K562 (cell line): ENCODE results near the gene SAP30BP. TPM values are rescaled to one million over a fixed set of nuclear protein-coding genes. Genes with fewer than 3 reads are reported as not detected.
A peak's percentile ranks its signal among the peaks of the same experiment; 100 is the strongest.

Source experiments
- CREB1 ChIP-seq, 2 experiments: sonication (generic) in 1 of 2; formaldehyde crosslinking in 1 of 2; IDR thresholded peaks; 2 replicates each; pipeline versions ENCODE4 v1.6.1 to v1.8.0; 2012 to 2022; ENCODE audit warnings: inconsistent platforms in 1 of 2, mild to moderate bottlenecking in 1 of 2, missing genetic modification reagents in 1 of 2, moderate library complexity in 1 of 2
- CREB5 ChIP-seq: fragments of 250-450 bp; sonication (Bioruptor Pico); IDR thresholded peaks from 2 replicates; pipeline ENCODE4 v1.5.0; 2020; ENCODE audit warnings: mild to moderate bottlenecking
- FOXK2 ChIP-seq, 2 experiments: fragments of 450-650 bp; IDR thresholded peaks in 1 of 2; conservative IDR thresholded peaks in 1 of 2; 2 replicates each; pipeline ENCODE4 v1.6.1; 2016; ENCODE audit warnings: low read depth in 2 of 2, mild to moderate bottlenecking in 1 of 2
- GATA2 ChIP-seq: sonication (generic); formaldehyde crosslinking; IDR thresholded peaks from 2 replicates; pipeline ENCODE4 v1.4.0; 2020; ENCODE audit warnings: mild to moderate bottlenecking, missing genetic modification reagents
- MCM7 ChIP-seq, 2 experiments: fragments of 450-650 bp; IDR thresholded peaks; 2 replicates each; pipeline ENCODE4 v1.6.1; 2016 to 2018
- NCOA1 ChIP-seq: fragments of 450-650 bp; IDR thresholded peaks from 2 replicates; pipeline ENCODE4 v1.6.1; 2016; ENCODE audit warnings: low read depth
- POU5F1 ChIP-seq: fragments of 150-350 bp; IDR thresholded peaks from 2 replicates; pipeline ENCODE4 v1.6.1; 2014; ENCODE audit warnings: borderline replicate concordance, low read length, low read depth, mild to moderate bottlenecking; ENCODE audit not compliant: partially characterized antibody
- SP2 ChIP-seq: IDR thresholded peaks from 2 replicates; pipeline ENCODE4 v1.6.1; 2011; ENCODE audit warnings: mild to moderate bottlenecking, low read depth, low read length, moderate library complexity; ENCODE audit not compliant: poor library complexity, severe bottlenecking; ENCODE audit errors: extremely low read depth
- SPI1 ChIP-seq: IDR thresholded peaks from 2 replicates; pipeline ENCODE4 v1.6.1; 2011; ENCODE audit warnings: low read depth, low read length, control low read depth, borderline replicate concordance
- SRSF7 ChIP-seq: fragments of 200-400 bp; formaldehyde crosslinking; optimal IDR thresholded peaks from 2 replicates; pipeline ENCODE3; 2017; ENCODE audit warnings: mild to moderate bottlenecking, low read depth, low read length
- ZNF354B ChIP-seq: fragments of 250-450 bp; sonication (Bioruptor Pico); IDR thresholded peaks from 2 replicates; pipeline ENCODE4 v1.4.0; 2020
- ZNF639 ChIP-seq, 2 experiments: fragments of 200-800 bp in 1 of 2; sonication (Bioruptor generic) in 1 of 2; sonication (generic) in 1 of 2; formaldehyde crosslinking in 1 of 2; IDR thresholded peaks in 1 of 2; conservative IDR thresholded peaks in 1 of 2; 2 replicates each; pipeline versions ENCODE4 v1.5.0 to v1.6.1; 2016 to 2020; ENCODE audit warnings: missing compliant biosample characterization in 1 of 2, missing genetic modification characterization in 1 of 2, missing genetic modification reagents in 1 of 2
- ZNF644 ChIP-seq: fragments of 200-800 bp; sonication (Bioruptor generic); IDR thresholded peaks from 2 replicates; pipeline ENCODE4 v1.6.1; 2016; ENCODE audit warnings: low read depth, missing genetic modification characterization, missing compliant biosample characterization
- polyA plus RNA-seq, 8 experiments: library from polyadenylated mRNA; depleted of rRNA in 4 of 8; stranded (reverse) in 5 of 8; unstranded in 3 of 8; fragments of >200 nt; fragmentation: Nextera tagmentation in 2 of 8; fragmentation: Illumina TruSeq in 1 of 8; extraction: Ambion mirVana in 2 of 8; extraction: Trizol in 1 of 8; gene quantifications; 2 replicates each; pipeline versions ENCODE4 v1.2.1 to v1.2.3, GENCODE V29; 2011 to 2014; ENCODE audit warnings: inconsistent platforms in 1 of 8, missing spikeins in 1 of 8
- total RNA-seq, 7 experiments: library from RNA; depleted of rRNA in 6 of 7; stranded (reverse); fragments of >200 nt in 6 of 7; fragmentation: Illumina TruSeq in 2 of 7; extraction: Trizol in 2 of 7; gene quantifications; 2 replicates each; pipeline versions ENCODE4 v1.2.1 to v1.2.3, GENCODE V29; 2011 to 2021; ENCODE audit warnings: low replicate concordance in 1 of 7

Gene SAP30BP
- total and polyA plus RNA-seq, 9 of the 15 experiments (the other 6 are each of a cell fraction or from before 2014, with no cell fraction given): 45.3 to 154 (median 71.7) TPM

GRCh38 chr17:75666959-75667790, at the start of gene SAP30BP, which contains the start of gene RECQL5 (continued):
- peak; percentile 80 to 82 for TF ChIP-seq FOXK2 (conservative IDR thresholded peaks at IDR 0.05 in 1 of 2, IDR thresholded peaks at IDR 0.05 in 1 of 2; ENCODE audit: low read depth in 2 of 2)
- no peak for TF ChIP-seq ZNF644
- no peak for TF ChIP-seq SP2
- TF ChIP-seq CREB1 (IDR thresholded peaks at IDR 0.05): peak; percentile 98
- TF ChIP-seq CREB1 (CRISPR knock-in tag; IDR thresholded peaks at IDR 0.05): peak; percentile 98
- no peak for TF ChIP-seq GATA2 (CRISPR knock-in tag)
- TF ChIP-seq CREB5 (CRISPR knock-in tag): no peak
- no peak for TF ChIP-seq ZNF354B (CRISPR knock-in tag)
- no peak for TF ChIP-seq NCOA1
- no peak for TF ChIP-seq MCM7 (IDR thresholded peaks at IDR 0.05)
- TF ChIP-seq SRSF7: no peak
- TF ChIP-seq SPI1: no peak
- TF ChIP-seq POU5F1: no peak
- TF ChIP-seq ZNF639 (CRISPR knock-in tag; conservative IDR thresholded peaks at IDR 0.05 in 1 of 2, IDR thresholded peaks at IDR 0.05 in 1 of 2): no peak
